Activated naive CD8-positive, alpha-beta T cell treated with anti-CD3 and anti-CD28 coated beads, Interleukin-2, amount 10 ng/mL, durations not matched to agents 7 days and 5 days (primary cell): ENCODE results near the gene CHMP5. TPM values are rescaled to one million over a fixed set of nuclear protein-coding genes. Genes with fewer than 3 reads are reported as not detected.

Experiments used
- ATAC-seq: fragments of 150-1000 bp; cut with Tn5 transposase; one replicate; pipeline ENCODE4 v1.10.0; 2021; ENCODE audit warnings: low read depth, moderate library complexity
- POLR2A ChIA-PET: fragments of 350-600 bp; sonication (Branson Sonifier 250); formaldehyde crosslinking; loops from one replicate; lab custom pipeline; 2021; ENCODE audit warnings: antibody characterized with exemption; lab: Charles Lee
- DNase-seq: peaks from one replicate; pipeline ENCODE4 v3.0.0; 2021
- H3K27ac Mint-ChIP-seq: one replicate; pipeline ENCODE4 v1.8.0; 2022; ENCODE audit warnings: mild to moderate bottlenecking, mixed read lengths
- H3K27me3 Mint-ChIP-seq: one replicate; pipeline ENCODE4 v1.8.0; 2022; ENCODE audit warnings: mild to moderate bottlenecking, moderate library complexity, mixed read lengths
- H3K36me3 Mint-ChIP-seq: one replicate; pipeline ENCODE4 v1.8.0; 2021; ENCODE audit warnings: mild to moderate bottlenecking, mixed read lengths
- H3K4me1 Mint-ChIP-seq: one replicate; pipeline ENCODE4 v1.8.0; 2021; ENCODE audit warnings: mixed read lengths
- H3K4me3 Mint-ChIP-seq: one replicate; pipeline ENCODE4 v1.8.0; 2022; ENCODE audit warnings: mild to moderate bottlenecking, moderate library complexity, mixed read lengths
- H3K9me3 Mint-ChIP-seq: one replicate; pipeline ENCODE4 v1.8.0; 2021; ENCODE audit warnings: mixed read lengths
- total RNA-seq, 2 experiments: library from RNA; stranded (reverse); gene quantifications; one replicate each; pipeline ENCODE4 v1.2.3, GENCODE V29; 2021

CHMP5 gene
- total RNA-seq, 2 experiments from 2014 or later = 96.1 to 97.1 TPM

DNA sequence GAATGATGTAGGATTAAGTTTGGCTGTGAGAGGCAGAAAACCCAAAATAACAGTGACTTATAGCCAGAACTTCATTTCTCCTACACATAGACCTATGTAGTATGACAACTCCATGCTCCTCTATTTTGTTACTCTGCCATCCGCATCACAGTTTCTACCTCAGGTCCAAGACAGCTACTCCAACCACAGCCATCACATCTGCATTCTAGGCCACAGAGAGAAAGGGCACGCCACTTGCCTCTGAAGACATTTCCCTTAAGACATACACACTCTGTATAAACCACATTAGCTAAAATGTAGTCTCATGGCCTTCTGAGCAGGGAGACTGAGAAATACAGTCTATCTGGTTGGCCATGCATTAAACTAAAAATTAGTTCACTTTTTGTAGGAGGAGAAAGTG is 14.9 kb upstream of the CHMP5 start:
- DNase-seq (no peak), ATAC-seq (no peak)
- H3K4me3 Mint-ChIP-seq = no peak overlapping the region
- peaks cover 24% of the 10 kb centered on the region for H3K36me3 Mint-ChIP-seq
- no peaks in the 10 kb centered on the region for H3K27me3 Mint-ChIP-seq
- POLR2A ChIA-PET = no interaction called here
- no peaks in the 10 kb centered on the region for H3K9me3 Mint-ChIP-seq
- H3K4me1 Mint-ChIP-seq = peaks cover 6% of the 10 kb centered on the region
- H3K27ac Mint-ChIP-seq = peak overlapping the region; percentile 7

DNA sequence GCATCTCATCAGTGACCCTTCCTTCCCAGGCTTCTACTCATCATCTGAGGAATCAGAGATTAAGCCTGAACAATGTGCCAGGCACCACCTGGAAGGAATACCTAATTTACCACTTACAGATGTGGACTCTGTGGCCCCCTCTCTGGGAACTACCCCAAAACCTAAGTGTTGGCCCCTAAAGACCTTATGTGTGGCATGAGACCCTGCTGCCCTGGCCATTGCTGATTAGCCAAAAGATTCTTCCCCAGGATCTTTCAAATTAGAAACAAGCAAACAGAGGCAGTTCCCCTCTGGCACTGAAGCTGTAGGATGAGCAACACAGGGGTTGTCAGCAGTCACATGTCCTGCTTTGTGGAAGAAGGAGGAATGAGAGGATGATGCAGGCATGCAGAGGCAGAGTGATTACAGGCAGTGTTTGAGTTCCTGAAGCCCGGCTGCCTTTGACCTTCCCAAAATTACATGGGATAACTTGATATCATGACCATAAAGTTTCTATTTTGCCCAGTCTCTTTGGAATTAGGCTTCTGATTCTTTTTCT is 14.3 kb upstream of the CHMP5 start:
- H3K36me3 Mint-ChIP-seq = peaks cover 24% of the 10 kb centered on the region
- no peaks in the 10 kb centered on the region for H3K27me3 Mint-ChIP-seq
- no peak for ATAC-seq
- POLR2A ChIA-PET = no interaction called here
- no peak overlapping the region for H3K27ac Mint-ChIP-seq
- DNase-seq = no peak
- H3K4me3 Mint-ChIP-seq = no peak overlapping the region
- H3K9me3 Mint-ChIP-seq = no peaks in the 10 kb centered on the region
- H3K4me1 Mint-ChIP-seq = peaks cover 6% of the 10 kb centered on the region

DNA sequence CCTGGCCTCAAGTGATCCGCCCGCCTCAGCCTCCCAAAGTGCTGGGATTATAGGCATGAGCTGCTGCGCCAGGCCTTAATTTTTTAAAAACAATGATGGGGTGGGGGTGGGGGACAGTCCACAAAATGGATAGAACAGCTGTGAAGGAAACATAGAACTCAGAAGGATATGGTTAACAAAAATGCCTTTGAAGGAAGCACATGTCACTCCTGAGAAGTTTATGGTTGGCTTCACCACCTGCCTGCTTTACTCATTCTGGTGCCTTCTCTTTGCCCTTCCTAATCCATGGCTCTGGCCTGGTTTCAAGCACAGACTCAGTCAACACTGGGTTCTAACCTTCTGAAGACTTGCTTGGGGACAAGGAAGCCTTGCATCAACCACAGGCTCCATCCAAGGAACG is 10.6 kb upstream of the CHMP5 start:
- no peak overlapping the region for H3K27ac Mint-ChIP-seq

DNA sequence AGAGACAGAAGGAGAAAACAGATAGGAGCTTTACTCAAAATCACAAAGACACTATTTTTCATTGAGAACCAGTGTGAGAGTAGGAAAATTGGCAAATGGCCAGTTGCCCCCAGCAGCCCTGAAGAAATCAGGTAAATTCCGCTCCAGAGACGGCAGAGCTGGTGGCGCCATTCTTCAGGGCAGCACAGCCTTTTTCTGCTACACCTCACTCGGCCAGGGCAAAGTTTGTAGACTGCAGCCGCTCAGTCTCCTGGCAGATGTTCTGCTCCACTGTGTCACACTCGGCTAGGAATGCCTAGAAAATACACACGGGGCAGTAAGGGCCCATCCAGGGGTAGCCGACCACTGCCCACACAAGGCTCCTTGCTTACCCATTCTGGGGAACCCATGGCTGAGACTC is 9.8 kb upstream of the CHMP5 start:
- DNase-seq (no peak), ATAC-seq (no peak)
- Mint-ChIP-seq H3K36me3 (peaks cover 36% of the 10 kb centered on the region), H3K27me3 (no peaks in the 10 kb centered on the region), H3K4me3 (no peak overlapping the region), H3K9me3 (no peaks in the 10 kb centered on the region), H3K4me1 (peaks cover 8% of the 10 kb centered on the region), H3K27ac (peak overlapping the region; percentile 41)
- POLR2A ChIA-PET = interaction anchor here (0.7 kb wide), 1 partner anchor 31 kb away, joined by 3 read pairs; no protein-coding TSS in a partner anchor

More for the DNA sequence above, 10.6 kb upstream of the CHMP5 start:
- POLR2A ChIA-PET = interaction anchor here (0.6 to 1.0 kb wide), 3 partner anchors 9 to 31 kb away, joined by 4 to 5 read pairs (median 5); partner anchors contain the start of gene BAG1
- H3K4me3 Mint-ChIP-seq = no peak overlapping the region
- H3K27me3 Mint-ChIP-seq = no peaks in the 10 kb centered on the region
- peaks cover 11% of the 10 kb centered on the region for H3K4me1 Mint-ChIP-seq
- DNase-seq (no peak), ATAC-seq (no peak)
- no peaks in the 10 kb centered on the region for H3K9me3 Mint-ChIP-seq
- H3K36me3 Mint-ChIP-seq = peaks cover 29% of the 10 kb centered on the region

DNA sequence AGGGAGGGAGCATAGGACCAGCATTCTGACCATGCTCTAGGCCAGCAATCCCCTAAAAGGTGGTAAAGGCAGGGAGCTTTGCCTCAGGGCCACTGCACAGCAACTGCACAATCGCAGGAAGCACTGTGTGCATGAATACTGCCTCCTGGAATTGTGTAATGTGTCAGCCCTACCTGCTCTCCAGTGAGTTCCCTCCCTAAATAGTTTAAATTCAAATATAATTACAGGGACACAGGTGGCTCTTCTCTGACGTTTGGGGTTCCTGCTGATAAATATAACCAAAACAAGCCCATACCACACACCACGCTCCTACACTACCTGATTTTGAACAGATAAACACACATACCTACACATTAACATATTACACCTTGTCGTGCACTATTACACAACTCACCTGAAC is 9.4 kb upstream of the CHMP5 start:
- Mint-ChIP-seq H3K9me3 (no peaks in the 10 kb centered on the region), H3K27ac (no peak overlapping the region), H3K4me3 (no peak overlapping the region), H3K36me3 (peaks cover 37% of the 10 kb centered on the region), H3K27me3 (no peaks in the 10 kb centered on the region), H3K4me1 (peaks cover 9% of the 10 kb centered on the region)
- no peak for ATAC-seq
- POLR2A ChIA-PET = no interaction called here
- no peak for DNase-seq

DNA sequence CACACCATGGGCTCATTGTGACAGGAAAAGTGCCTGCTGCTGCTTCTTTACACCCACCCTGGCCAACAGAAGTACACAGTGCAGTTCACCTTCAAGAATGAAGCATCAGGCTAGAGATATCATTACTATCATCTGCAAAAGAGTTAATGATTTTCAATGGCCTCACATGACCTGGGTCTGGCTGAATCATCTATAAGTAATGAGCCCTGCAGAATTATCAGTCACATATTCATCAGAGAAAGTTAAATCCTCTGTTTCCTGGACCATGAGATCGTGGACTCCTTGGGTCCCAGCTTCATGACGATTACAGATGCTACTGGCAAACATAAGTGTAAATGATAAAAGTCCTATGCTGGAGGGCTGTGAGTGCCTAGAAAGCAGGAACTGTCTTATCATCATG is 8.6 kb upstream of the CHMP5 start:
- no peak overlapping the region for H3K27ac Mint-ChIP-seq
- peaks cover 39% of the 10 kb centered on the region for H3K36me3 Mint-ChIP-seq
- no peaks in the 10 kb centered on the region for H3K27me3 Mint-ChIP-seq
- no peak overlapping the region for H3K4me3 Mint-ChIP-seq
- DNase-seq (no peak), ATAC-seq (no peak)
- peaks cover 11% of the 10 kb centered on the region for H3K4me1 Mint-ChIP-seq
- POLR2A ChIA-PET = no interaction called here
- no peaks in the 10 kb centered on the region for H3K9me3 Mint-ChIP-seq

DNA sequence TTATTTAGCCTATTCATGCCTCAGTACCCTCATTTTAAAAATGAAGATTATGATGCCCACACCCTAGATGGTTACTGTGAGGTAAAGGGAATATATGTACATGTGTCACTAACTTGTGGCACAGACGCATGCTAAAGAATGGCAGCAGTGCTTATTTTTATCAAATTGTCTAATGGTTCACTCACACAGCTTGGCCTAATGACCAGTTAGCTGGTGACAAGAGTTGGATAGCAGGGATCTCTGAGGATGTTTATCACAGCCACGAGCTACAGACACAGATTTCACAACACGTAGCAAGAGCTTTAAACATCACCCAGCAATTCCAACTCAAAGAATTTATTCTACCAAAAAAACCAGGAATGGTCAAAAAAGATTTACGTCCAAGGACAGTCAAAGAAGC is 7.6 kb upstream of the CHMP5 start:
- no peaks in the 10 kb centered on the region for H3K9me3 Mint-ChIP-seq
- DNase-seq (no peak), ATAC-seq (no peak)
- peaks cover 12% of the 10 kb centered on the region for H3K4me1 Mint-ChIP-seq
- POLR2A ChIA-PET = interaction anchor here (1.2 kb wide), 1 partner anchor 232 kb away, joined by 3 read pairs; the partner anchor contains the start of gene DNAJA1
- no peak overlapping the region for H3K27ac Mint-ChIP-seq
- H3K36me3 Mint-ChIP-seq = peaks cover 40% of the 10 kb centered on the region
- no peaks in the 10 kb centered on the region for H3K27me3 Mint-ChIP-seq
- no peak overlapping the region for H3K4me3 Mint-ChIP-seq

DNA sequence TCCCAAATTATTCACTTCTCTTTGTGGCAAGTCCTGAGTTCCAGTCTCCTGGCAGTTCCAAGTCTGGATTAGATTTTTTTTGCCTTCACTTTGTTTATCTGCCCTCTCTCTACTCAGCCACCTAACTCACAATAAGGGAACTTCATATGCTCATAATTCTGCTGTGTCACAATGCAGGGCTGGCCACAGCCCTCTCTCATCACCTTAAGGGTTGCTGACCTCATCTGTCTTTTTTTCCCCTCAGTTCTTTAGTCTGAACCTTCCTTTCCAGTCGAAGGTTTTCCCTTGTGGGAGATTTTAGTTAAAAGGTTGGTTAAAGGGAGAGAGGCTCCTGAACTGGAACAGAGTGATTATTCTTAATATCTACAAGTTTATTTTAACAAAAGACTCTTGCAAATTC is 4.5 kb upstream of the CHMP5 start:
- Mint-ChIP-seq H3K27ac (no peak overlapping the region), H3K4me1 (peaks cover 21% of the 10 kb centered on the region), H3K27me3 (no peaks in the 10 kb centered on the region), H3K36me3 (peaks cover 35% of the 10 kb centered on the region), H3K9me3 (no peaks in the 10 kb centered on the region), H3K4me3 (no peak overlapping the region)
- POLR2A ChIA-PET = no interaction called here
- DNase-seq (no peak), ATAC-seq (no peak)

DNA sequence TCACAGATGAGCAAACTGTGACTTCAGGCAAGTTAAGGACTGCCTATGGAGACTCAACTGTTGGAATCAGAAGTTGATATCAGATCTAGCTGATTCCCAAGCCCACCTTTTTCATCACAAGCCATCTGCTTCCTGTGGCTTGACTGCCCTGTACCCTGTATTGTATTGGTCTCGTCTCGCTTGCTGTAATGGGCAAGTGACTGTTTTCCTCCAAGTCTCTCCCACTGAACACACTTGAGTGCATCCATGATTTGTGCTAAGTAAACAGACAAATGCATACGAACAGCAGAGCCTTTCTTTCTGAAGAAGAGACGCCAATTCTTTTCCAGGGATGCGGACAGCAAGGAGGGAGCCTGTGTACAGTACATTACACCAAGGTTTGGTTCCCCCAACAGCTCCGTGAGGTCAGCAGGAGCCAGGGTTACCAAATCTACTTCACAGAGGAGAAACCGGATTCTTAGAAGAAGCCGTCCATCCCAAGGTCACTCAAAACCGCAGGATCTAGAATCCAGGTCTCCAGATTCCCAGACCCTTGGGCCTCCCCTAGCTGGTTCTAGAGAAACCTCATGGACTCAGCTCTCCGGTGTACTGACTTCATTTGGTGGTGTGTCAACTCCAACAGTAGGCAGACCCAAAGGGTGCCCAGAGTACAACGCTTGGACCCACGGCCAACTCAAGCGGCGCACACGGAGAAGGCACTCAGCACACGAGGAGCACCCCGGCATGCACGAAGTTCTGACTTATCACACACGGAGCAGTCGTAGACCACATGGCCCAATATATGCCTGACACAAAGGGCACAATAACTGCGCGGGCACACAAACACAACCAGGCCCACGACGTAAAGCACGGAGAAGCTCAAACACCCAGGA is 1.5 kb upstream of the CHMP5 start:
- ATAC-seq (no peak), DNase-seq (peak; percentile 41)
- Mint-ChIP-seq H3K36me3 (peaks cover 46% of the 10 kb centered on the region), H3K27me3 (no peaks in the 10 kb centered on the region), H3K9me3 (no peaks in the 10 kb centered on the region), H3K4me3 (peak overlapping the region; percentile 98), H3K27ac (peak overlapping the region; percentile 96), H3K4me1 (peaks cover 42% of the 10 kb centered on the region)
- POLR2A ChIA-PET = interaction anchor here (0.6 to 5.9 kb wide), 10 partner anchors 10 to 727 kb away, joined by 3 to 36 read pairs (median 6); partner anchors contain the start of genes B4GALT1, DNAJA1, NFX1 and NOL6

DNA sequence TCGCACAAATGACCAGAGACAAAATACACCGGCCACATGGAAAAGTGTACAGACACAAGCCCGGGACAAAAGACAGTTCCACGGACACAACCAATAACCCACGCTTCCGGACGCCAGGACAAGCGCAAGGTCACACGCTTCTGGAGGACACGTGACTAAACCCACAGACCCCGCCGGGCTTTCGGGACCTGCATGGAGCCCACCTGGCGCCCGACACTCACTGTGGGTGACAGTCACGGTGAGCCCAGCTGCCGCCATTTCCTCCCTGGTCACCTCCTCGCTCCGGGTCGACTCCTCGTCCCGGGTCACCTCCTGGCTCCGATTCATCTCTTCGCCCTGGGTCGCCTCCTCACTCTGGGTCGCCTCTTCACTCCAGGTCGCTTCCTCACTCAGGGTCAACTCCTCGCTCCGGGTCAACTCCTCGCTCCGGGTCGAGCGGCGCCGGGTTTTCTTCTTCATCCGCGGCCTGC is 811 bp upstream of the CHMP5 start:
- POLR2A ChIA-PET = interaction anchor here (0.5 to 5.9 kb wide), 13 partner anchors 10 to 728 kb away, joined by 3 to 36 read pairs (median 4); partner anchors contain the start of genes B4GALT1, DNAJA1, NFX1 and NOL6
- DNase-seq (no peak), ATAC-seq (peak; percentile 3)
- Mint-ChIP-seq H3K4me1 (peaks cover 40% of the 10 kb centered on the region), H3K36me3 (peaks cover 42% of the 10 kb centered on the region), H3K4me3 (peak overlapping the region; percentile 98), H3K27me3 (no peaks in the 10 kb centered on the region), H3K27ac (peak overlapping the region; percentile 96), H3K9me3 (no peaks in the 10 kb centered on the region)

DNA sequence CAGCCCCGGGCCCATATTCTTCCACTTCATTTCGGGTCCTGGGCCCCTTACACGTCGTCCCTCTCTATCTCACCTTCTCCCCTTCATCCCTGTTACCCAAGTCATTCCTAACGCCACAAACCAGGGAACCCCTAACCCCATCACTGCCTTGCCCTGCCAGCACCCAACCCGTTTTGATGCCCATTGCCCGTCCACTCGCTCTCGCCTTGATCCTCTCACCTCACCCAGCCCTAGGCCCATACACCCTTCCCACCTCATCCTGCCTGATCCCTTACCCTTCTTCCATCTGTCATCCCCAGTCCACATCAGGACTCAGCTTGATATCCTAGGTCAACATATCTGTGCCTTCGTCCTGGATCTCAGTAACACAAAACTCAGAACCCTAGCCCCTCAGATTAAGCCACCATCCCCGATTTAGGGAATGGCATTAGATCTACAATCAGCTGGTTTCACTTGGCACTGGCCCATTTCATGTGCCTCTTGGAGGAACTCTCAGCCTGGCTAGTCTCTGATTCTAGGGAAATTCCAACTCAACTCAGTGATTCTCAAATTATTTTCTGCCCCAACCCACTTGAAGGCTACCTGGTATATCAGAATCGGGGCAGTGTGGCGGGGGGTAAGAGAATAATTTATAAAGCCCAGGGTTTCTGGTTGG is 489 bp downstream of the CHMP5 start:
- H3K27ac Mint-ChIP-seq = peak overlapping the region; percentile 97
- ATAC-seq = no peak
- no peaks in the 10 kb centered on the region for H3K9me3 Mint-ChIP-seq
- no peaks in the 10 kb centered on the region for H3K27me3 Mint-ChIP-seq
- H3K36me3 Mint-ChIP-seq = peaks cover 35% of the 10 kb centered on the region
- peak overlapping the region; percentile 94 for H3K4me3 Mint-ChIP-seq
- peak; percentile 43 for DNase-seq
- peaks cover 36% of the 10 kb centered on the region for H3K4me1 Mint-ChIP-seq
- POLR2A ChIA-PET = interaction anchor here (0.9 to 5.9 kb wide), 8 partner anchors 8 to 241 kb away, joined by 3 to 36 read pairs (median 5); partner anchors contain the start of genes B4GALT1, DNAJA1 and NFX1

DNA sequence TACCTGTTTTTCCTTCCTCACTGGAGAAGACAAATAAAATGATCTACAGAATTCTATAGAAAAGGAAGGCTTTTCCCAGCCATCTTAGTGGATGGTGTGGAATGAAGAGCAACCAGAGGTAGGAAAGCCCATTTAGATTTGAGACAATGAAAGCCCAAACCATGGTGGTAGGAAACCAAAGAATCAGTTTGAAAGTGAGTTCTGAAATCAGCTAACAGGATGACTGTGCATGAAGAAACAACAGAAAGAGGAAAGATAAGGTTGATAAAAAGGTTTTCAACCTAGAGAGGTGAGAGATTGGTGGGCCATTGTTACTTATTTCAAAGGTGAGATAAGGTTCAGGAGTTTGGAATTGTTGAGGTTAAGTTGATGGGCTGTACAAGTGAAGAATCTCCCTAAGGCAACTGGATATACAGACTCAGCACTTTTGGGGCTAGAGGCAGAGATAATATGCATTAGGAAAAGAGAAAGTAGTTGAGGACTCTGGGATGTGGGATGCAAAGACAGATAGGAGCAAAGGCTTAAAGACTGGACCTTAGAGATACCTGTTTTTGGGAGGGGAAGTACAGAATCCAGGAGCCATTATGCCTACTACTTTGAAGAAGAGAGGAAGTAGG is 2.4 kb downstream of the CHMP5 start:
- Mint-ChIP-seq H3K9me3 (no peaks in the 10 kb centered on the region), H3K27me3 (no peaks in the 10 kb centered on the region), H3K36me3 (peaks cover 43% of the 10 kb centered on the region), H3K4me1 (peaks cover 44% of the 10 kb centered on the region), H3K4me3 (peak overlapping the region; percentile 94), H3K27ac (peak overlapping the region; percentile 97)
- POLR2A ChIA-PET = interaction anchor here (1.5 kb wide), 1 partner anchor 23 kb away, joined by 5 read pairs; the partner anchor contains the start of gene NFX1
- DNase-seq (no peak), ATAC-seq (no peak)

DNA sequence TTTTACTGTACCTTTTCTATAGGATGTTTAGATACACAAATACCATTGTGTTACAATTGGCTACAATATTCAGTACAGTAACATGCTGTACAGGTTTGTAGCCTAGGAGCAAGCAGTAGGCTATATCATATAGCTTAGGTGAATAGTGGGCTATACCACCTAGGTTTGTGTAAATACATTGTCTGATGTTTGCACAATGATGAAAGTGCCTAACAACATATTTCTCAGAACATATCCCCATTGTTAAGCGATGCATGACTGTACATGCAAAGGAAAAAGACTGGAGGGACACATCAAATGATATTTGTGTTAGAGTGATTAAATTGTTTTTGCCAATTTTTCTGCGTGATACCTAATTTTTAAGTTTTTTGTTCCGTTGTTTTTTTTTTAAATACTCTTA is 5.3 kb downstream of the CHMP5 start:
- Mint-ChIP-seq H3K36me3 (peaks cover 56% of the 10 kb centered on the region), H3K27ac (no peak overlapping the region), H3K4me3 (no peak overlapping the region), H3K9me3 (no peaks in the 10 kb centered on the region), H3K27me3 (no peaks in the 10 kb centered on the region), H3K4me1 (peaks cover 42% of the 10 kb centered on the region)
- POLR2A ChIA-PET = no interaction called here
- DNase-seq (no peak), ATAC-seq (no peak)
